HG02623 (cell line): ENCODE results near the gene SEMA5A.

ENCODE experiments used
- ATAC-seq: cut with Tn5 transposase; IDR thresholded peaks from one replicate; pipeline ENCODE4 v1.9.1; 2021; ENCODE audit warnings: moderate library complexity; ENCODE audit not compliant: unreplicated experiment

Gene SEMA5A

GRCh38 chr5:9479361-9479760 lies 66.5 kb downstream of the SEMA5A start:
- no peak for ATAC-seq

- ATAC-seq, result no peak
Observed at GRCh38 chr5:9477537-9477936, 68.3 kb downstream of the SEMA5A start.

GRCh38 chr5:9474219-9475002 lies 71.5 kb downstream of the SEMA5A start:
- ATAC-seq, result no peak

GRCh38 chr5:9473624-9474023 lies 72.3 kb downstream of the SEMA5A start:
- no peak for ATAC-seq

GRCh38 chr5:9470410-9470809 lies 75.5 kb downstream of the SEMA5A start:
- no peak for ATAC-seq

GRCh38 chr5:9468060-9468388 lies 77.9 kb downstream of the SEMA5A start:
- no peak for ATAC-seq

- no peak for ATAC-seq
Observed at GRCh38 chr5:9467199-9468059, 78.4 kb downstream of the SEMA5A start.

GRCh38 chr5:9466697-9467096 lies 79.2 kb downstream of the SEMA5A start:
- ATAC-seq, result no peak

GRCh38 chr5:9464478-9464877 lies 81.4 kb downstream of the SEMA5A start:
- no peak for ATAC-seq

- ATAC-seq, result no peak
Observed at GRCh38 chr5:9462109-9462508, 83.8 kb downstream of the SEMA5A start.

GRCh38 chr5:9460885-9461645 lies 84.8 kb downstream of the SEMA5A start:
- ATAC-seq, result no peak

GRCh38 chr5:9456435-9457042 lies 89.3 kb downstream of the SEMA5A start:
- no peak for ATAC-seq

GRCh38 chr5:9455826-9456434 lies 89.9 kb downstream of the SEMA5A start:
- no peak for ATAC-seq

GRCh38 chr5:9454491-9454890 lies 91.4 kb downstream of the SEMA5A start:
- ATAC-seq, result no peak

- no peak for ATAC-seq
Observed at GRCh38 chr5:9454012-9454481, 91.8 kb downstream of the SEMA5A start.

- no peak for ATAC-seq
Observed at GRCh38 chr5:9453480-9454011, 92.3 kb downstream of the SEMA5A start.

GRCh38 chr5:9452181-9452580 lies 93.7 kb downstream of the SEMA5A start:
- ATAC-seq, result no peak

- ATAC-seq, result no peak
Observed at GRCh38 chr5:9451037-9451436, 94.8 kb downstream of the SEMA5A start.

GRCh38 chr5:9447691-9448090 lies 98.2 kb downstream of the SEMA5A start:
- no peak for ATAC-seq

- no peak for ATAC-seq
Observed at GRCh38 chr5:9445826-9446388, 100.0 kb downstream of the SEMA5A start.
